Neural crest cell (in vitro differentiated cells): ENCODE results near the gene OR2T34. TPM values are rescaled to one million over a fixed set of nuclear protein-coding genes. Genes with fewer than 3 reads are reported as not detected.
"Not testable (repeated sequence)": the region's sequence is repeated elsewhere in the genome, so short reads cannot be mapped to it uniquely, and the experiment has no call there.

Experiments
- DNase-seq: peaks from one replicate; pipeline ENCODE4 v3.0.0; 2021; ENCODE audit warnings: low read depth, mixed read lengths, low spot score
- H3K27ac Mint-ChIP-seq: one replicate; pipeline ENCODE4 v1.8.0; 2021; ENCODE audit warnings: mild to moderate bottlenecking, mixed read lengths; ENCODE audit not compliant: unreplicated experiment
- H3K27me3 Mint-ChIP-seq: 2 replicates; pipeline ENCODE4 v1.8.0; 2021; ENCODE audit warnings: low read depth, mild to moderate bottlenecking, mixed read lengths
- H3K36me3 Mint-ChIP-seq: 2 replicates; pipeline ENCODE4 v1.8.0; 2021; ENCODE audit warnings: low read depth, mild to moderate bottlenecking, mixed read lengths
- H3K4me1 Mint-ChIP-seq: 2 replicates; pipeline ENCODE4 v1.8.0; 2021; ENCODE audit warnings: mixed read lengths
- H3K4me3 Mint-ChIP-seq: one replicate; pipeline ENCODE4 v1.8.0; 2021; ENCODE audit warnings: mild to moderate bottlenecking, mixed read lengths
- H3K9me3 Mint-ChIP-seq: 2 replicates; pipeline ENCODE4 v1.8.0; 2021; ENCODE audit warnings: mixed read lengths
- total RNA-seq: library from RNA; stranded (reverse); gene quantifications from 2 replicates; pipeline ENCODE4 v1.2.1, GENCODE V29; 2021
- TF ChIP-seq, protein P1 (sequence below): fragments of 200-600 bp; sonication (generic); conservative IDR thresholded peaks from 2 replicates; pipeline ENCODE4 v1.5.0; 2021; ENCODE audit warnings: antibody characterized with exemption, mild to moderate bottlenecking

OR2T34 gene
- total RNA-seq, 1 donor from 2014 or later = not detected

DNA sequence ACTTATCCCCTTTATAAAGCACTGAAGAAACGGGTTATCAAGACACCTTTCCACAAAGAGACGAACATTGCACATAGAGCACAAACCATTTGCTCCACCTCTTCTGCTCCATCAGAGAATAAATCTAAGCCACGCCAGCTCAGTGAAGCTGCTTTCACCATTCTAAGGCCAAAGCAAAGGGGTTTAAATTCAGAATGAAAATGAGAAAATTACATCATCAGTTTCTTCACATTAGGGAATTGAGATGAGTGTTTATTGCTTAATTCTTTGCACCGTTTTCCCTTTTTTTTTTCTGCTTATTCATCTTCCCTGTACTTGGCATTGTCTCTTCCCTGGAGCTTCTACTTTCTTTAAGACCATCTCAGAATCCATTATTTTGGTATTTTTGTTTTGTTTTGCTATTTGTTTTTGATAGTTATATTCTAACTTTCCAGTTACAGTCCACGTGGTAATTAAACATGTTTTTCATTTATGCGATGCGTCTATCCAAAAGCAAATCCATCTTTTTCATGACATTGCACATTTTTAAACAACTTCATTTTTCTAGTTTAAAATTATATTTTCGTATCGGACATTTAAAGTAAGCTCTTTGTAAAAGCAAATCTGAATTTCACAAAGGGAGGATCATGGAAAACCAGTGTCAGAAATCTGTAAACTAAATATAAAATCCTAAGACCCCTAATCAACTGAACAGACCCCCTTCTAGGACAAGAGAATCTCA is 1.9 kb upstream of the OR2T34 start:
- H3K4me3 Mint-ChIP-seq = no peak overlapping the region
- H3K9me3 Mint-ChIP-seq = peaks cover 19% of the 10 kb centered on the region

DNA sequence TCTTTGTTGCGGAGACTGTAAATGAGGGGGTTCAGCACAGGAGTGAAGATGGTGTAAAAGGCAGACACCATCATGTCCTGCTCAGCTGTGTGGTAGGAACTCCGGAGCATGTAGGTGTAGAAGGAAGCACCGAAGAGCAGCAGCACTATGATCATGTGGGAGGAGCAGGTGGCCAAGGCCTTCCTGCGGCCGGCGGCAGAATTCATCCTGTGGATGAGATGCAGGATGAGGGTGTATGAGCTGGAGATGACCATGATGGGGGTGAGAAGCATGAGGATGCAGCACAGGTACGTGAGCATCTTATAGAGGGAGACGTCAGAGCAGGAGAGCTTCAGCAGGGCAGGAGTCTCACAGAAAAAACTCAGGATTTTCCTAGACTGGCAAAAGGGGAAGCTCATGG is 701 bp downstream of the OR2T34 start:
- H3K4me3 Mint-ChIP-seq, H3K36me3 Mint-ChIP-seq, H3K27ac Mint-ChIP-seq, H3K9me3 Mint-ChIP-seq, DNase-seq, H3K4me1 Mint-ChIP-seq, H3K27me3 Mint-ChIP-seq: not testable (repeated sequence)

More for the DNA sequence above, 1.9 kb upstream of the OR2T34 start:
- Mint-ChIP-seq H3K36me3 (peaks cover 2% of the 10 kb centered on the region), H3K27ac (no peak overlapping the region), H3K27me3 (no peaks in the 10 kb centered on the region), H3K4me1 (no peaks in the 10 kb centered on the region)
- DNase-seq = no peak
- TF ChIP-seq, protein P1, sequence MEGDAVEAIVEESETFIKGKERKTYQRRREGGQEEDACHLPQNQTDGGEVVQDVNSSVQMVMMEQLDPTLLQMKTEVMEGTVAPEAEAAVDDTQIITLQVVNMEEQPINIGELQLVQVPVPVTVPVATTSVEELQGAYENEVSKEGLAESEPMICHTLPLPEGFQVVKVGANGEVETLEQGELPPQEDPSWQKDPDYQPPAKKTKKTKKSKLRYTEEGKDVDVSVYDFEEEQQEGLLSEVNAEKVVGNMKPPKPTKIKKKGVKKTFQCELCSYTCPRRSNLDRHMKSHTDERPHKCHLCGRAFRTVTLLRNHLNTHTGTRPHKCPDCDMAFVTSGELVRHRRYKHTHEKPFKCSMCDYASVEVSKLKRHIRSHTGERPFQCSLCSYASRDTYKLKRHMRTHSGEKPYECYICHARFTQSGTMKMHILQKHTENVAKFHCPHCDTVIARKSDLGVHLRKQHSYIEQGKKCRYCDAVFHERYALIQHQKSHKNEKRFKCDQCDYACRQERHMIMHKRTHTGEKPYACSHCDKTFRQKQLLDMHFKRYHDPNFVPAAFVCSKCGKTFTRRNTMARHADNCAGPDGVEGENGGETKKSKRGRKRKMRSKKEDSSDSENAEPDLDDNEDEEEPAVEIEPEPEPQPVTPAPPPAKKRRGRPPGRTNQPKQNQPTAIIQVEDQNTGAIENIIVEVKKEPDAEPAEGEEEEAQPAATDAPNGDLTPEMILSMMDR = no peak

DNA sequence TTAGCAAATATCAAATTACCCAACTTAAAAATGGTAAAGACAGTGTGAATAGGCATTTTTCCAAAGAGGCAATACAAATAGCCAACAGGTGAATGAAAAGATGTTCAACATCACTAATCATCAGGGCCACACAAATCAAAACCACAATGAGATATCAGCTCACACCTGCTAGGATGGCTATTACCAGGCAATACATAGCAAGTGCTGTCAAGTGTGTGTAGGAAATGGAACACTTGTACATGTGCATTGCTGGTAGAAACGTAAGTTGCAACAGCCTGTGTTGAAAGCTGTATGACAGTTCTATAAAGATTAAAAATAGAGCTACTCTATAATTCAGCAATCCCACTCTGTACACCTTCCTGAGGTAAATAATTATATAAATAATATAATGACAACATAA is 2.5 kb downstream of the OR2T34 start:
- not testable (repeated sequence) for H3K4me1 Mint-ChIP-seq, H3K9me3 Mint-ChIP-seq, H3K27ac Mint-ChIP-seq

DNA sequence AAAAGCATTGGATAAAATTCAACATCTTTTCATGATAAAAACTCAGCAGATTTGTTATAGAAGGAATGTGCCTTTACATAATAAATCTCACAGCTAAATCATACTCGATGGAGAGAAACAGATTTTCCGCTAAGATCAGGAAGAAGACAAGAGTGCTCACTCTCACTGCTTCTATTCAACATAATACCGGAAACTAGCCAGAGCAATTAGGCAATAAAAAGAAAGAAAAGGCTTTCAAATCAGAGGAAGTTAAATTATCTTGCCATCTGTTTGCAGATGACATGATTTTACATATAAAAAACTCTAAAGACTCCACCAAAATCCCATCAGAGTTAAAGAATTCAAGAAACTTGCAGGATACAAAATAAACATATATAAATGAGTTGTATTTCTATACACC is 3.7 kb downstream of the OR2T34 start:
- H3K27me3 Mint-ChIP-seq, H3K4me1 Mint-ChIP-seq, H3K9me3 Mint-ChIP-seq, H3K27ac Mint-ChIP-seq, DNase-seq, H3K36me3 Mint-ChIP-seq, H3K4me3 Mint-ChIP-seq: not testable (repeated sequence)

More for the DNA sequence above, 2.5 kb downstream of the OR2T34 start:
- not testable (repeated sequence) for DNase-seq, H3K27me3 Mint-ChIP-seq, H3K36me3 Mint-ChIP-seq, H3K4me3 Mint-ChIP-seq

DNA sequence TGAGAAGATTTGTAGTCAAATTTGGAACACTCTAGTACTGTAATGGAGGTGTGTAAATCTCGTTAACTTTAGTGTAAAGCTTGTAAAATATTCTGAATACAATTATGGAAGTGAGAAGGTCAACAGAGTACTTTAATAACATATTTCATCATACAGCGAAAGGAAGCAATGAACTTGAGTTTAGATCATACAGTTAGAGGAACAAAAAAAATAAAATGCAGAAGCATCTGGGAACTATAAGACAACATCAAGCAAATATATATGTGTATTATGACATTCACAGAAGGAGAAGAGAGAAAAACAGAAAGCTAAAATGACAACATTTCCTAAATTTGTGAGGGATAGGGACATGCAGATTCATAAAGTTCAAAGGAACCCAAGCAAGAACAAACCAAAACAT is 5.5 kb downstream of the OR2T34 start:
- H3K4me1 Mint-ChIP-seq, H3K9me3 Mint-ChIP-seq, H3K27me3 Mint-ChIP-seq, H3K4me3 Mint-ChIP-seq, DNase-seq, H3K36me3 Mint-ChIP-seq, H3K27ac Mint-ChIP-seq: not testable (repeated sequence)

DNA sequence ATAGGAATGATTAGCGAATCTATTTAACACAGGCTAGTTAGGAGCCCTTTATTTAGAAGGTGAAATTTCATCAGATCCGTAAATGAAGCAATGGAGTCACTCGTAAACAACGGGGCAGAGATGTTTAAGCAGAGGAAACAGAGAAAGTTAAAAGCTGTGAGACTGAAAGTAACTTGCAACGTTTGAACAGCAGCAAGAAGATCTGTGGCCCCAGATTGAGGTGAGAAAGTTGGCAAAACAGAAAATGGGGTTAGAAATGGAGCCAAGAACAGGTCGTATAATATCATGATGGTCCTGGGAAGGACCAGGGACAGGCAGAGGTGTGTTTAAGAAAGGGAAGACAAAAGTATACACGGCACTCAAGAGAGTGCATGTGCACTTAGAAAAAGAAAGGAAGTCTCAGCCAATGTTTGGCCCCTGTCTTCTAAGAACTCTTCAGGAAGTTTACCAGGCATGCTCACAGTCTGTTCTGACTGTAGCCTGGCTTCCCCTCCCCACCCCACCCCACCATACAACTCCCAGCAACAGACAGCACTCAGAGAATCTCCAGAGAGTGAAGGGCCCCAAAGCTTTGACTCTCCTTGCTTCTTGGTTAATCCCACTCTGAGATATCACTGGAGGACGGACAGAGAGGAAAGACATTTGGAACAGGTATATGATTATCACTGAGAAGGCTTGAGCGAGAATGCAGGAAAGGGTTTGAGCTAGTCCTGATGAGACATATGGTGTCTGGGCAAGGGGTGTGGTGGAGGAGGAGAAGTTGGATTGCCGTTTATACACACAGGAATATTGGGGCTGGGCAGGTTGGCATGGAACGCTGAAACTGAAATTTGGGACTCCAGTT is 8.8 kb downstream of the OR2T34 start:
- H3K4me1 Mint-ChIP-seq, DNase-seq, H3K4me3 Mint-ChIP-seq, H3K27me3 Mint-ChIP-seq, H3K36me3 Mint-ChIP-seq, H3K9me3 Mint-ChIP-seq, H3K27ac Mint-ChIP-seq: not testable (repeated sequence)

DNA sequence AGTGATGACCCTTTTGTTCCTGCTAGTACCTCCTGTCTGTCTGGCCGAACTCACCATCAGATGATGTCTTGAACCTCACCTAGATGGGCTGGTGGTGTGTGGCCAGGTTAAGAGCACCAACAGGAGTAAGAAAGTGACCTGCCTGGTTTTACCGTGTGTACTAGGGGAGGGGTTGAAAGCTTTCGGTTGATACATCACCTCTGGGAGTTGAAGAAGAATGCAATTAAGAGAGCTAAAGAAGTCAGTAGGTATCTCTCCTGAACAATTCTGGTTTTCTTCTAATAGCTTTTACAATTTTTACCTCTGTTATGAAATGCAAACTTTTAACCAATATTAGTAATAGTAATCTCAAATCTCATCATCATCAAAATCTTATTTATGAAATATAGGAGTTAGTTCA is 11.9 kb downstream of the OR2T34 start, which contains the start of gene OR2T29:
OR2T29 (minus strand) TSS at position 101 of the 400 bp plus-strand sequence. CDS start 3,281 bp downstream, outside the sequence.
- not testable (repeated sequence) for H3K9me3 Mint-ChIP-seq, H3K27ac Mint-ChIP-seq, H3K36me3 Mint-ChIP-seq, H3K4me3 Mint-ChIP-seq, H3K27me3 Mint-ChIP-seq, H3K4me1 Mint-ChIP-seq, DNase-seq

DNA sequence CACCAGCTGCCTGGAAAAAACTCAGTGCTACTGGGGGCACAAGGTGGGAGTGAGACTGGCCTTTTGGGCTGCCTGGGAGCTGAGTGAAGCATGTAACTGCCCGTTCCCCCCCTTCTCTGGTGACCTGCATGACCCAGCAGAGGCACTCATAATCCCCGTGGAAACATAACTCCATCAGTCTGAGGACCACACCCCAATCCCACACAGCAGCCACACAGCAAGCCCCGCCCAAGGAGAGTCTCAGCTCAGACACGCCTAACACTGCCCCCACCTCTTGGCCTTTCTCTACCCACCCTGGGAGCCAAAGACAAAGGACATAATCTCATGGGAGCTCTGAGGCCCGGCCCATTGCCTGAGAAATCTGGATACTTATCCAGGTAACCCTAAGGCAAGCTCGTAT is 23.5 kb downstream of the OR2T34 start:
- not testable (repeated sequence) for H3K4me1 Mint-ChIP-seq, DNase-seq, H3K9me3 Mint-ChIP-seq, H3K27me3 Mint-ChIP-seq, H3K27ac Mint-ChIP-seq, H3K4me3 Mint-ChIP-seq, H3K36me3 Mint-ChIP-seq

DNA sequence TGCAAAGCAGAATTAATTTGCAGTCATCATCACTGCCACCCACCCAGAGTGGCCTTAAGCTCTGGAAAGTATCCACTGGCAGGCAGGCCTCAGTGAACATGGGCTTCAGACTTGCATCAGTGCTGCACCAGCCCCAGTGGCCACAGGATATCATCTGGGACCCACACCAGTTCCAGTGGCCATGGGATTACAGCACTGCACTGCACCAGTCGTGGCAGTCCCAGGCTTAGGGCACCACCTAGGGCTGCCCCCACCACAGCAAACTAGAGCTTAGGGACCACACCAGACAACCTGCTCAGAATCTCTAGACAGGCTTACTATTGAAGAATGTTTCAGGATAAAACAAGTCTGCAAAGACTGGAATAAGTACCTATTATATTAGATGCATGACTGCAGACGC is 27.2 kb downstream of the OR2T34 start:
- not testable (repeated sequence) for H3K36me3 Mint-ChIP-seq

DNA sequence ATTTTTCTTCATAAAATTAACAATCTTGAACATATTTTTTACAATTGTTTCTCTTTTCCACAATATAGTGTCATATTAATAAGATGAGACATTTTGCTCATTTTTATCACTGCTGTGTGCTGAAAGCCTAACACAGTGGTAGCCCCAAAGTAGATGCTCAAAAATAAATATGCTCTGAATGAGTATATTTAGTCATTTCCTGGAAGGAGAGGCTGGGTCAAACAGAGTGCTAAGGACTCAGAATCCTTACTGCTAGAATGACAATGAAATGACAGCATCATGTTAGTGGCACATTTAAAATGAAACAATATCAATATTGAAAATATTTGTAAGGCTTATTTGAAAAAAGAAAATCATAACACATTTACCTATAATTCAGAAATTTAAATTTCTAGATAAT is 37.1 kb downstream of the OR2T34 start:
- H3K27me3 Mint-ChIP-seq, H3K36me3 Mint-ChIP-seq, DNase-seq, H3K9me3 Mint-ChIP-seq, H3K4me3 Mint-ChIP-seq, H3K27ac Mint-ChIP-seq, H3K4me1 Mint-ChIP-seq: not testable (repeated sequence)

More for the DNA sequence above, 27.2 kb downstream of the OR2T34 start:
- H3K9me3 Mint-ChIP-seq, DNase-seq, H3K27me3 Mint-ChIP-seq, H3K27ac Mint-ChIP-seq, H3K4me1 Mint-ChIP-seq, H3K4me3 Mint-ChIP-seq: not testable (repeated sequence)
